ENCODE results near the gene TCEAL4. TPM values are rescaled to one million over a fixed set of nuclear protein-coding genes. Genes with fewer than 3 reads are reported as not detected.

Gene TCEAL4
- total RNA-seq, 1 experiment from 2014 or later: 84.1 TPM

DNA sequence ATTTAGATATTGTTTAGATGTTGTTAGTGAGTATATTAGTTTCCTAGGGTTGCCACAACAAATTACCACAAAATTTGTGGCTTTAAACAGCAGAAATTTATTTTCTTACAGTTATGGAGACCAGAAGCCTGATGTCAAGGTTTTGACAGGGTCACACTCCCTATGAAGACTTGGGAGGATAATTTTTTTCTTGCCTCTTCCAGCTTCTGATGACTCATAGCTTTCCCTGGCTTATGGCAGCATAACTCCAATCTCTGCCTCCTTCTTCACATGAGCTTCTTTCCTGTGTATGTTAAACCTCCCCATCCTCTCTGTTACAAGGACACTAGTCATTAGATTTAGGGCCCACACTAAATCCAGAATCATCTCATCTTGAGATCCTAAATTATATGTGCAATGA is 45.2 kb upstream of the TCEAL4 start:
- Histone ChIP-seq H3K9me3 (ENCODE audit: control insufficient read depth, insufficient read depth, low read depth, low read length) (no peaks in the 10 kb centered on the region), H3K4me3 (ENCODE audit: low read depth in 2 of 2, low read length in 2 of 2) (no peak overlapping the region), H3K36me3 (ENCODE audit: control insufficient read depth, insufficient read depth, low read length) (no peaks in the 10 kb centered on the region), H3K27me3 (ENCODE audit: control insufficient read depth, insufficient read depth, low read length) (no peaks in the 10 kb centered on the region), H3K27ac (ENCODE audit: low read length) (no peak overlapping the region), H3K4me1 (ENCODE audit: control insufficient read depth, insufficient read depth, low read length) (no peaks in the 10 kb centered on the region)
- ChIA-PET CTCF (no interaction called here), POLR2A (no interaction called here)
- intact Hi-C loops (cut with micrococcal nuclease; ENCODE audit: unreplicated experiment) (no loop called here), in situ Hi-C loops (cut with HindIII; ENCODE audit: low pct_unique_long_range_greater_than_20kb, low sequenced_read_pairs) (no loop called here)
- no peak for ATAC-seq
- DNase-seq (ENCODE audit: low read depth, low spot score): no peak
- BruUV-seq (replicated peaks): no TSS peak
- no peak for TF ChIP-seq SIN3A (IDR thresholded peaks at IDR 0.05; ENCODE audit: borderline replicate concordance, insufficient read depth, low read depth, low read length)
- TF ChIP-seq POLR2AphosphoS5 (IDR thresholded peaks at IDR 0.05; ENCODE audit: low read depth, low read length): no peak
- TF ChIP-seq TCF7L2 (IDR thresholded peaks at IDR 0.05; ENCODE audit: low read depth, low read length): no peak
- TF ChIP-seq, protein P1, sequence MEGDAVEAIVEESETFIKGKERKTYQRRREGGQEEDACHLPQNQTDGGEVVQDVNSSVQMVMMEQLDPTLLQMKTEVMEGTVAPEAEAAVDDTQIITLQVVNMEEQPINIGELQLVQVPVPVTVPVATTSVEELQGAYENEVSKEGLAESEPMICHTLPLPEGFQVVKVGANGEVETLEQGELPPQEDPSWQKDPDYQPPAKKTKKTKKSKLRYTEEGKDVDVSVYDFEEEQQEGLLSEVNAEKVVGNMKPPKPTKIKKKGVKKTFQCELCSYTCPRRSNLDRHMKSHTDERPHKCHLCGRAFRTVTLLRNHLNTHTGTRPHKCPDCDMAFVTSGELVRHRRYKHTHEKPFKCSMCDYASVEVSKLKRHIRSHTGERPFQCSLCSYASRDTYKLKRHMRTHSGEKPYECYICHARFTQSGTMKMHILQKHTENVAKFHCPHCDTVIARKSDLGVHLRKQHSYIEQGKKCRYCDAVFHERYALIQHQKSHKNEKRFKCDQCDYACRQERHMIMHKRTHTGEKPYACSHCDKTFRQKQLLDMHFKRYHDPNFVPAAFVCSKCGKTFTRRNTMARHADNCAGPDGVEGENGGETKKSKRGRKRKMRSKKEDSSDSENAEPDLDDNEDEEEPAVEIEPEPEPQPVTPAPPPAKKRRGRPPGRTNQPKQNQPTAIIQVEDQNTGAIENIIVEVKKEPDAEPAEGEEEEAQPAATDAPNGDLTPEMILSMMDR (IDR thresholded peaks at IDR 0.05): no peak
- TF ChIP-seq, protein P2, sequence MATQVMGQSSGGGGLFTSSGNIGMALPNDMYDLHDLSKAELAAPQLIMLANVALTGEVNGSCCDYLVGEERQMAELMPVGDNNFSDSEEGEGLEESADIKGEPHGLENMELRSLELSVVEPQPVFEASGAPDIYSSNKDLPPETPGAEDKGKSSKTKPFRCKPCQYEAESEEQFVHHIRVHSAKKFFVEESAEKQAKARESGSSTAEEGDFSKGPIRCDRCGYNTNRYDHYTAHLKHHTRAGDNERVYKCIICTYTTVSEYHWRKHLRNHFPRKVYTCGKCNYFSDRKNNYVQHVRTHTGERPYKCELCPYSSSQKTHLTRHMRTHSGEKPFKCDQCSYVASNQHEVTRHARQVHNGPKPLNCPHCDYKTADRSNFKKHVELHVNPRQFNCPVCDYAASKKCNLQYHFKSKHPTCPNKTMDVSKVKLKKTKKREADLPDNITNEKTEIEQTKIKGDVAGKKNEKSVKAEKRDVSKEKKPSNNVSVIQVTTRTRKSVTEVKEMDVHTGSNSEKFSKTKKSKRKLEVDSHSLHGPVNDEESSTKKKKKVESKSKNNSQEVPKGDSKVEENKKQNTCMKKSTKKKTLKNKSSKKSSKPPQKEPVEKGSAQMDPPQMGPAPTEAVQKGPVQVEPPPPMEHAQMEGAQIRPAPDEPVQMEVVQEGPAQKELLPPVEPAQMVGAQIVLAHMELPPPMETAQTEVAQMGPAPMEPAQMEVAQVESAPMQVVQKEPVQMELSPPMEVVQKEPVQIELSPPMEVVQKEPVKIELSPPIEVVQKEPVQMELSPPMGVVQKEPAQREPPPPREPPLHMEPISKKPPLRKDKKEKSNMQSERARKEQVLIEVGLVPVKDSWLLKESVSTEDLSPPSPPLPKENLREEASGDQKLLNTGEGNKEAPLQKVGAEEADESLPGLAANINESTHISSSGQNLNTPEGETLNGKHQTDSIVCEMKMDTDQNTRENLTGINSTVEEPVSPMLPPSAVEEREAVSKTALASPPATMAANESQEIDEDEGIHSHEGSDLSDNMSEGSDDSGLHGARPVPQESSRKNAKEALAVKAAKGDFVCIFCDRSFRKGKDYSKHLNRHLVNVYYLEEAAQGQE (IDR thresholded peaks at IDR 0.05; ENCODE audit: insufficient read depth in 1 of 2, low read depth in 2 of 2, low read length in 1 of 2): no peak

DNA sequence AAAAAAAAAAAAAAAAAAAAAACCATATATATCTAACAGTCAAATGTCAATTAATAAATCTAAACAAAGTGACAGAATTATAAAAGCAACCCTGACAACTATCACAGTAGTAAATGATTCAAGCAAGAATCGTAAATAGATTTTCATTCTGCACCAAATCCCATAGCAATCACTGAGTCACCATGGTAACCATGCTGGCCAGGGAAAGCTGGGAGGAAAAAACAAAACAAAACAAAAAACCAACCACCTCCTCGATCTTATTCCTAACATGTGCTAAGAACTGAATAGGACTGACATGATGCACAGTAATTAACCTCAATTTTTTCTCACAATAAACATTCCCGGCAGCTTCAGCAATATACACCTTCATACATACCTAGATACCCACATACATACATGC is 35.4 kb upstream of the TCEAL4 start:
- H3K27me3 ChIP-seq (ENCODE audit: control insufficient read depth, insufficient read depth, low read length): no peaks in the 10 kb centered on the region
- no peaks in the 10 kb centered on the region for H3K9me3 ChIP-seq (ENCODE audit: control insufficient read depth, insufficient read depth, low read depth, low read length)
- BruUV-seq (replicated peaks): no TSS peak
- H3K4me3 ChIP-seq (ENCODE audit: low read depth in 2 of 2, low read length in 2 of 2): no peak overlapping the region
- H3K27ac ChIP-seq (ENCODE audit: low read length): no peak overlapping the region
- H3K36me3 ChIP-seq (ENCODE audit: control insufficient read depth, insufficient read depth, low read length): no peaks in the 10 kb centered on the region
- TF ChIP-seq TCF7L2 (IDR thresholded peaks at IDR 0.05; ENCODE audit: low read depth, low read length) (no peak), SIN3A (IDR thresholded peaks at IDR 0.05; ENCODE audit: borderline replicate concordance, insufficient read depth, low read depth, low read length) (no peak), POLR2AphosphoS5 (IDR thresholded peaks at IDR 0.05; ENCODE audit: low read depth, low read length) (no peak)
- TF ChIP-seq, protein P2 (IDR thresholded peaks at IDR 0.05; ENCODE audit: insufficient read depth in 1 of 2, low read depth in 2 of 2, low read length in 1 of 2): no peak
- TF ChIP-seq, protein P1 (IDR thresholded peaks at IDR 0.05): no peak
- ATAC-seq (no peak), DNase-seq (ENCODE audit: low read depth, low spot score) (no peak)
- in situ Hi-C loops (cut with HindIII; ENCODE audit: low pct_unique_long_range_greater_than_20kb, low sequenced_read_pairs) (no loop called here), intact Hi-C loops (cut with micrococcal nuclease; ENCODE audit: unreplicated experiment) (no loop called here)
- POLR2A ChIA-PET: no interaction called here
- CTCF ChIA-PET: no interaction called here
- H3K4me1 ChIP-seq (ENCODE audit: control insufficient read depth, insufficient read depth, low read length): no peaks in the 10 kb centered on the region
